Stimulated activated CD8-positive, alpha-beta memory T cell treated with anti-CD3 and anti-CD28 coated beads, Interleukin-2, amount 100 ng/mL, for 48 hours (primary cell): ENCODE data around the gene CRIP1.

Experiments used
- DNase-seq, 2 donors: peaks; one replicate each; pipeline ENCODE4 v3.0.0-alpha.2; 2020; ENCODE audit warnings: low read depth in 2 of 2

The CRIP1 gene

DNA sequence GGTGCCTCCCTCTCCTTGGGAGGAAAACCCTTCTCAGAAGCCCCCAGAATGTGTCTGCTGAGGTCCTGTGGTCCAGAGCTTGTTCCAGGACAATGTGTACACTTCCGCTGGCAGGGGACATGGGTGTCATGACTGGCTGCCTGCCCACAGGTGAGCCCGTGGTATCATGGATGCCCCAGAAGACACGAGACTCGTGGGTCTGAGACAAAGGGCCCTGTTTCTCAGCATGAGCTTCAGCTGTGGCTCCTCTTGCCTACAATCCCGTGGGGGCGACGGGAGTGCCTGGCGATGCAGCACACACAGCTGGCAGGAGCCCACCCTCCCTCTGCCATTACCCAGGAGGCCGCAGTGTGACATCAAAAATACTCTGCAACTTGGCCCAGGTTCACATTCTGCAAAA is 46.7 kb downstream of the CRIP1 start:
- DNase-seq, result no peak

GRCh38 chr14:105533811-105534498 is 47.3 kb downstream of the CRIP1 start:
- DNase-seq, result no peak

DNA sequence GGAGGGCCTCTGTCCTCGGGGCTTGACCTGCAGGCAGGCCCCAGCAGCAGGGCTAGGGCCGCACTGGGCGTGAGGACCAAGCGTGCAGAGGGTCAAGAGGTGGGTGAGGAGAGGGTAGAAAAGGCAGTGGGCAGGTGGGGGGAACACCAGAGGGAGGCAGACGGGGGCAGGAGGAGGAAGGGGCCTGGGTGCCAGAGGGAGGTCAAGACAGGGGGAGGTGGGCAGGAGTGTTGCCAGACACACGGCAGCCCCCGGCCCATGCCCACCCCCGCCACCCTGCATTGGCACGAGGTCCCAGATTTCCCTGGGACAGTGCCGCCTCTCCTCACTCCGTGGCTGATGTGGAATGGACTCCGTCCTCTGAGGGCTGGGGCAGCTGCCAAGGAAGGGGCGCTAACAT is 47.9 kb downstream of the CRIP1 start:
- no peak for DNase-seq

DNA sequence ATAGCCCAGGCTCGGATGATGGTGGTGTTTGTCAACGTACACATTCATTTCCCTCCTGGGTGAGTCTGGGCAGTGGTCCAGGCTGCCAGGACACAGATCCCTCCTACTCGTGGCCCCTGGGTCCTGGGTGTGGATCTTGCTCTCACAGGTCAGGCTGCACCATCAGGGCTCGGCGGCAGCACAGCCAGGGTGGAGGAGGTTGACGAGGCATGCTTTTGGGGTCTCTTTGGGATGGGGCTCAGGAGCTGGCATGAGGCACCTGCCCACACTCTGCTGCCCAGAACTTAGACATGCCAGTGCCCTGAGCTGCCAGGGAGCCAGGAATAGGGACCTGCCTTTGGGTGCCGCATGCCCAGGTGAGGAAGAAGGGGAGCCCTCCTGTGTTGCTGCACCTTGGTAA is 49.4 kb downstream of the CRIP1 start:
- DNase-seq, result no peak

DNA sequence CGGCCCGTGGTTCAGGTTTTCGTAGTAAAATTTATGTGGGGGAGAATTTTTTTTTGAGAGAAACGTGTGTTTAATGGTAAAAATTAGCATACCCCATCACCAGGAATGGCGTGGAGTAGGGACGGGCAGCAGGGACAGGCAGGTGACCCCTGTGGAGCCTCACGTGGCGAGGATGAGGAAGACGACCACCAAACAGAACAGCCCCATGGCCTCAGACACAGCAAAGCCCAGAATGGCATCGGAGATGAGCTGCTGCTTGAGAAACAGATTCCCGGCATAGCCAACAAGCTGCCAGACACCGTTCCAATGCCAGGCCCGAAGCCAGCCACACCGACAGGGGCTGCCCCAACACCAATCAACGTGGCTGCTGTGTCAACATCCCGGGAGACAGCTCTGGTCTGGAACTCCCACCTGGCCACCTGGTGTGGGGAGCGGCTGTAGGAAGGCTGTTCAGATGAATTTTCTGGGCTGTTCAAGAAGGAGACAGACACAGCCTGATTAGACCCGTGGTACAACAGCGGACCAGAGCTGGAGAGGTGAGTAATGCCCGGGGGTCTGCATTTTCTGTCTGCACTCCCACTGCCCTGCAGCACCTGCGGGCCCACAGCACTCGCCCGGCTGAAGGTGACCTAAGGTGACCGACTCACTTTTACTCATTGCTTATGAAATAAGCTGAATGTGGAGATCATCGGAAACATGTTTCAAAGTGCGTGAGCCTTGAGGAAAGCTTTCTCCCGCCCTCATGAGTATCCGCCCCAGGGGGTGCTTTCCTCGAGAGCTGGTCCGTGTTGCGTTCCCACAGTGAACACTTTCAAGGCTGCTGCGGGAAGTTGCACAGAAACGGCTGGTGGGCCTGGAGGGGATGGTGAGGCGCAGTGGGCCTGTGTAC is 50.2 kb downstream of the CRIP1 start:
- no peak for DNase-seq

GRCh38 chr14:105537580-105538474 is 51.1 kb downstream of the CRIP1 start:
- peak; percentile 52 to 57 for DNase-seq
